ENCODE measurements around the gene DIPK2B. TPM values are rescaled to one million over a fixed set of nuclear protein-coding genes. Genes with fewer than 3 reads are reported as not detected.

Gene DIPK2B
- total and polyA plus RNA-seq, 2 experiments from 2014 or later, result not detected

DNA sequence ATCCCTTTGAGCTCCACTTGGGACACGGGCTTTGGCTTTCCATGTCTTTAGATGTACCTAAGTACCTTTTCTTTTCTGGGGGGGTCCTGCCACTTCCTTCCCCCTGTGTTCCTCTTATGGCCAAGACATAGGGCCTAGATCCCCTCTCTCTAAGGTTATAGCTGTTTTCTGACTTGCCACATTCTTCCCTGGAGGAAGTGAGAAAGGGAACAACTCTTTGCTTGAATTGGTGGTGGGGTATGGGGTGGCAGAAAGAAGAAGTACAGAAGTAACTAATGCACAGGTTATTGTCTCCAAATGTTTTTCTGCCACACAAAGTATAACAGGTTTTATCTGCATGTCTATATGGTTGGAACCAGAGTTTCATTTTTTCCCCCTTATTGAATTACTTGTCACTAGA is 29.7 kb upstream of the DIPK2B start:
- WGBS, 2 experiments (ENCODE audit: low coverage in 1 of 2, low lambda C conversion rate in 2 of 2, missing lambda C conversion rate in 2 of 2), result 50 to 56% methylated on average over 1 of the region's 1 CpG

GRCh38 chrX:45229348-45229747 is 28.7 kb upstream of the DIPK2B start:
- H3K79me2 ChIP-seq (ENCODE audit: insufficient read depth), result no peaks in the 10 kb centered on the region

More for the DNA sequence above, 29.7 kb upstream of the DIPK2B start:
- in situ Hi-C loops (cut with MboI), result no loop called here
- H3K4me2 ChIP-seq (ENCODE audit: unreplicated experiment), result no peak overlapping the region
- H3K27ac ChIP-seq, result no peak overlapping the region
- TF ChIP-seq EZH2 (IDR thresholded peaks at IDR 0.05; ENCODE audit: insufficient read depth, poor library complexity, severe bottlenecking), result no peak
- no peak for TF ChIP-seq EZH2phosphoT487 (IDR thresholded peaks at IDR 0.05; ENCODE audit: insufficient read depth, low read depth)
- DNase-seq, result no peak
- no peaks in the 10 kb centered on the region for H3K9me2 ChIP-seq (ENCODE audit: insufficient read depth)
- no peaks in the 10 kb centered on the region for H3K4me1 ChIP-seq (ENCODE audit: insufficient read depth)
- no peaks in the 10 kb centered on the region for H3K9me3 ChIP-seq (ENCODE audit: low read depth)
- no peaks in the 10 kb centered on the region for H3K79me2 ChIP-seq (ENCODE audit: insufficient read depth)
- no peaks in the 10 kb centered on the region for H3K27me3 ChIP-seq (replicated peaks; ENCODE audit: insufficient read depth)
- no peaks in the 10 kb centered on the region for H3F3A ChIP-seq (ENCODE audit: insufficient read depth)
- H3K9ac ChIP-seq, result no peak overlapping the region
- H2AFZ ChIP-seq, result no peak overlapping the region
- no peaks in the 10 kb centered on the region for H4K20me1 ChIP-seq (ENCODE audit: insufficient read depth)
- H3K4me3 ChIP-seq, result no peak overlapping the region
- H3K36me3 ChIP-seq (ENCODE audit: low read depth), result no peaks in the 10 kb centered on the region

GRCh38 chrX:45228126-45228525 is 27.4 kb upstream of the DIPK2B start:
- no peaks in the 10 kb centered on the region for H3K27me3 ChIP-seq (replicated peaks; ENCODE audit: insufficient read depth)
- in situ Hi-C loops (cut with MboI), result no loop called here
- 43 to 61% methylated on average over 2 to 3 of the region's 4 CpGs for WGBS, 2 experiments (ENCODE audit: low coverage in 1 of 2, low lambda C conversion rate in 2 of 2, missing lambda C conversion rate in 2 of 2)

More at GRCh38 chrX:45229348-45229747, 28.7 kb upstream of the DIPK2B start:
- Histone ChIP-seq H4K20me1 (ENCODE audit: insufficient read depth) (no peaks in the 10 kb centered on the region), H3K27me3 (replicated peaks; ENCODE audit: insufficient read depth) (no peaks in the 10 kb centered on the region), H3K4me1 (ENCODE audit: insufficient read depth) (no peaks in the 10 kb centered on the region), H3K9ac (no peak overlapping the region), H3K36me3 (ENCODE audit: low read depth) (no peaks in the 10 kb centered on the region), H2AFZ (no peak overlapping the region), H3K4me3 (no peak overlapping the region), H3K27ac (no peak overlapping the region), H3K4me2 (ENCODE audit: unreplicated experiment) (no peak overlapping the region), H3K9me3 (ENCODE audit: low read depth) (no peaks in the 10 kb centered on the region), H3K9me2 (ENCODE audit: insufficient read depth) (no peaks in the 10 kb centered on the region), H3F3A (ENCODE audit: insufficient read depth) (no peaks in the 10 kb centered on the region)
- WGBS, 2 experiments (ENCODE audit: low coverage in 1 of 2, low lambda C conversion rate in 2 of 2, missing lambda C conversion rate in 2 of 2), result 48 to 51% methylated on average over 5 of the region's 6 CpGs
- in situ Hi-C loops (cut with MboI), result no loop called here
- no peak for DNase-seq
- TF ChIP-seq EZH2phosphoT487 (IDR thresholded peaks at IDR 0.05; ENCODE audit: insufficient read depth, low read depth), result no peak
- TF ChIP-seq EZH2 (IDR thresholded peaks at IDR 0.05; ENCODE audit: insufficient read depth, poor library complexity, severe bottlenecking), result no peak

DNA sequence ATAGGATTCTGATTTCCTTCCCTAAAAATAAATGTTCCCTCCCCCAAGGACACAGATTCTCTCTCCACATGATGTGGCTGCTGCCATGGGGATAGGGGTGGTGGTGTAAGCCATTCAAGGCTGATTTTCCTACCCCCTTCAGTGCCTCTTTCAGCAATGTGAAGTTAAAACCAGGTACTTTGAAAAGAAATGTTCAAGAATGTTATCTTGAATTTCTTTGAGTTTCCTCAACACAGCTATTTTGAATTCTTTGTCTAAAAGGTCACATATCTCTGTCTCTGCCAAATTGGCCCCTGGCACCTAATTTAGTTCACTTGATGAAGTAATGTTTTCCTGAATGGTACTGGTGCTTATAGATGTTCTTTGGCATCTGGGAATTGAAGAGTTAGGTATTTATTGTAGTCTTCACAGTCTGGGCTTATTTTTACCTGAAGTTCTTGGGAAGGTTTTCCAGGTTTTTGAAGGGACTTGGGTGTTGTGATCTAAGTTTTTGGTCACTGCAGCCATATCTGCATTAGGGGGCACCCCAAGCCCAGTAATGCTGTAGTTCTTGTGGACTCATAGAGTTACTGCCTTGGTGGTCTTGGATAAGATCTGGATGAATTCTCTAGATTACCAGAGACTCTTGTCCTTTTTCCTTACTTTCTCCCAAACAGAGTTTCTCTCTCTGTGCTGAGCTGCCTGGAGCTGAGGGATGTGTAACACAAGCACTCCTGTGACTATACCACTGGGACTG is 7.6 kb upstream of the DIPK2B start:
- H2AFZ ChIP-seq, result no peak overlapping the region
- no peak overlapping the region for H3K27ac ChIP-seq
- no peak for DNase-seq
- no peaks in the 10 kb centered on the region for H4K20me1 ChIP-seq (ENCODE audit: insufficient read depth)
- no peaks in the 10 kb centered on the region for H3K9me2 ChIP-seq (ENCODE audit: insufficient read depth)
- H3K9me3 ChIP-seq (ENCODE audit: low read depth), result no peaks in the 10 kb centered on the region
- H3F3A ChIP-seq (ENCODE audit: insufficient read depth), result no peaks in the 10 kb centered on the region
- peaks cover 8% of the 10 kb centered on the region for H3K4me1 ChIP-seq (ENCODE audit: insufficient read depth)
- H3K27me3 ChIP-seq (replicated peaks; ENCODE audit: insufficient read depth), result no peaks in the 10 kb centered on the region
- no peak for TF ChIP-seq EZH2 (IDR thresholded peaks at IDR 0.05; ENCODE audit: insufficient read depth, poor library complexity, severe bottlenecking)
- H3K4me2 ChIP-seq (ENCODE audit: unreplicated experiment), result no peak overlapping the region
- H3K9ac ChIP-seq, result no peak overlapping the region
- H3K79me2 ChIP-seq (ENCODE audit: insufficient read depth), result no peaks in the 10 kb centered on the region
- in situ Hi-C loops (cut with MboI), result no loop called here
- H3K4me3 ChIP-seq, result no peak overlapping the region
- H3K36me3 ChIP-seq (ENCODE audit: low read depth), result no peaks in the 10 kb centered on the region

More at GRCh38 chrX:45228126-45228525, 27.4 kb upstream of the DIPK2B start:
- H3K4me1 ChIP-seq (ENCODE audit: insufficient read depth), result no peaks in the 10 kb centered on the region
- no peak overlapping the region for H3K4me3 ChIP-seq
- H3K9me3 ChIP-seq (ENCODE audit: low read depth), result no peaks in the 10 kb centered on the region
- H3K9ac ChIP-seq, result no peak overlapping the region
- no peaks in the 10 kb centered on the region for H3F3A ChIP-seq (ENCODE audit: insufficient read depth)
- DNase-seq, result no peak
- H3K36me3 ChIP-seq (ENCODE audit: low read depth), result no peaks in the 10 kb centered on the region
- H2AFZ ChIP-seq, result no peak overlapping the region
- no peaks in the 10 kb centered on the region for H4K20me1 ChIP-seq (ENCODE audit: insufficient read depth)
- H3K27ac ChIP-seq, result no peak overlapping the region
- H3K9me2 ChIP-seq (ENCODE audit: insufficient read depth), result no peaks in the 10 kb centered on the region
- no peak for TF ChIP-seq EZH2phosphoT487 (IDR thresholded peaks at IDR 0.05; ENCODE audit: insufficient read depth, low read depth)
- no peak for TF ChIP-seq EZH2 (IDR thresholded peaks at IDR 0.05; ENCODE audit: insufficient read depth, poor library complexity, severe bottlenecking)
- no peak overlapping the region for H3K4me2 ChIP-seq (ENCODE audit: unreplicated experiment)
- no peaks in the 10 kb centered on the region for H3K79me2 ChIP-seq (ENCODE audit: insufficient read depth)

All from GM23248 (cell line).